Urothelium cell line (cell line): ENCODE data around the gene HIPK1.

Experiments
- DNase-seq: peaks from one replicate; pipeline ENCODE4 v3.0.0; 2011; ENCODE audit warnings: low spot score, mixed read lengths
- FAIRE-seq: peaks from 2 replicates; lab custom pipeline; 2011; peaks lifted over from hg19 to GRCh38; lab: Jason Lieb, UNC

HIPK1 gene

DNA sequence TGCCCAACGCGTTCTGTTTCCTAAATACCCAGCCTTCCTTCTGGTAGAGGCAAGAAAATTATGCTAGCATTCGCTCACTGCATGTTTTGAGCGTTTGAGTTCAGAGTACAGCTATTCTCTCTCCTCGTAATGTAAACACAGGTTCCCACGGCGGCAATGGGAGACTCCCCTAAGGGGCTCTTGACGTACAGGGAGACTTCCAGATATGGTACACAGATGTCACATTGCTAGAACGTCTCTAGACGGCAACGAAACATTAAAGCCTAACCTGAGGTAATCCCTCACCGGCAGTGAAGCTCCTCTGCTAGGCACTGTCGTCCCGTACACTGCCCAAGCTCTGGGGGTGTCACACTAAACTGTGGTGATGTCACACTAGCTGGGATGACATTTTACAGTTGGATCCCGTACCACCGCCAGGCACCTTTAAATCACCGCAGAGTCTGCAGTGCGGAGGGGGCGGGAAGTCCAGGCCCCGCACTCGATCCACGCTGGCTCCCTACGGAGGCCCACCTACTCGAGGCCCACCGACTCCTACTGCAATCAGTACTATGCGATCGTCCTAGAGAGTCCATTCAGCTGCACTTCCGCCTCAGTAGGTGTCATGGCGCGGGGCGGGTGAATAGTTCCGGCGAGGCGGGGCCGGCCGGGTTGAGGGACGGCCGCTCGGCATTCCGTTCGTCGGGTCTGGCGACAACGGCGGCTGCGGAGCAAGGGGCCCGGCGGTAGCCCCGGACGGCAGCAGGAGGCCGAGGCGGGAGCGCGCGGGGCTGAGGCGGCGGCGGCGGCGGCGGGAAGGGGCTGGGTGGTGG, at the start of gene HIPK1:
Gene HIPK1 (plus strand): TSS at position 384 of the 809 bp plus-strand sequence.
- FAIRE-seq: peak; percentile 32
- peak; percentile 96 for DNase-seq

DNA sequence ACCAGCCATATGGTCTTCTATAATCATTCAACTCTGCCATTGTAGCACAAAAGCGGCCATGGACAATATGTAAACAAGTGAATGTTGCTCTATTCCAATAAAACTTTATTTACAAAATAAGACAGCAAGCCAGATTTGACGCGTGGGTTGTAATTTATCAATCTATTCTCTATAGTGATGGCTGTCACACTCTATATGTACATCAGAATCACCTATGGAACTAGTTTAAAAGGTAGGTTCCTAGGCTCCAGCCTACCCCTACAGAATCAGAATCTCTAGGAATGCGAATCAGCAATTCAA, 49.4 kb upstream of the HIPK1 start:
- no peak for DNase-seq
- FAIRE-seq: no peak

GRCh38 chr1:113881661-113882060, 47.5 kb upstream of the HIPK1 start:
- FAIRE-seq (no peak), DNase-seq (no peak)

GRCh38 chr1:113886417-113887401, 42.4 kb upstream of the HIPK1 start:
- no peak for FAIRE-seq
- DNase-seq: no peak

DNA sequence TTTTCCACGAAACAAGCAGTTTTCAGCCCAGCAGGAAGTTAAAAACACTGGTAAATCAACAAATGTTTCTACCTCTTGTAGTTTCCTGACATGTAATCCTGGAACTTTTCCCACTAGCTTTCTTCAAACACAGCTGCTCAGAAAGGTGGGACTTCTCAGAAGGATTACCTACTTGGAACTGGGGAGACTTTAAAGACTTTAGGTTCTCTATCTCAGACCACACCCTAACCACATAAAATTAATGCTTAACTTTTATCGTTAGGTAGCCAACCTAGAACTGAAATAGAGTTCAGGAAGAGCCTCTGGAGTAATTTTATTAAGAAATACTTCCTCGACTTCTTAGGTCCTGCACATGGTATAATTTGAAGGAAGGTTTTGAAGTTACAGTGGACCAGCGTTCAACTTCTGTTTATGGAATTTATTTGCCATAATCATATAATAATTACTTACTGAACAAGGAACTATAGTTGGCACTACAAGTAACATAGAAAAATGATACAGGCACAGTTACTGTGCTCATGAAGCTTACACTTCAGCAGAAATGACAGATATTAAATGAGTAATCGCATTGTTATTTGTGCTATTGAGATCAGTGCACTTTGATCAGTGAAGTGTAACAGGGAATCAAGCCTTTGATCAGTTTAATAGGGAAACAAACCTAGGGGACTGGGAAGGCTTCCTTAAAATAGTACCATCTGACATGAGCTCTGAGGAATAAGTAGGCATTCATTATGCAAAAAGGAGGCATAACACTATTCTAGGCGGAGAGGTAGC, 41.5 kb upstream of the HIPK1 start, which contains the start of gene BCL2L15:
Gene BCL2L15 (minus strand): TSS at position 180 of the 774 bp plus-strand sequence. CDS start 206 bp downstream, outside the sequence.
- no peak for DNase-seq
- FAIRE-seq: no peak

DNA sequence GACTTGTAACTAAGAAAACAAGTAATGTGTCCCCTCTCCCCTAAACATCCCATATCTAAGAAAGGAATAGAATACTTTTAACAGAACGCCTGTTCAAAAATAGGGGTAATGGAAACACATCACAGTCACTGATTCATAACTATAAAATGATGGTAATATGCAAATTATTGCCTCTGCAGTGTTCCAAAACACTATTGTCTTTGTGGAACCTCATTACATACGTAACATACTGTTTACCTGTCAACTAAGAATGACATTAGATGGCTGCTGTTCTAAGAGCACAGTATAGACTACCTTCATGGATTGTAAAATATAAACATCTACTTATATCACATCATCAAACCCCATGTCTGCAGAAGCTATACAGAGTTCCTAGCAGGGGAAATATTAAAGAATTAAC, 38.3 kb upstream of the HIPK1 start:
- DNase-seq (no peak), FAIRE-seq (no peak)

- DNase-seq (no peak), FAIRE-seq (no peak)
Measured at GRCh38 chr1:113891631-113892220, 37.4 kb upstream of the HIPK1 start.

GRCh38 chr1:113893267-113893666, 35.9 kb upstream of the HIPK1 start:
- FAIRE-seq (no peak), DNase-seq (no peak)

DNA sequence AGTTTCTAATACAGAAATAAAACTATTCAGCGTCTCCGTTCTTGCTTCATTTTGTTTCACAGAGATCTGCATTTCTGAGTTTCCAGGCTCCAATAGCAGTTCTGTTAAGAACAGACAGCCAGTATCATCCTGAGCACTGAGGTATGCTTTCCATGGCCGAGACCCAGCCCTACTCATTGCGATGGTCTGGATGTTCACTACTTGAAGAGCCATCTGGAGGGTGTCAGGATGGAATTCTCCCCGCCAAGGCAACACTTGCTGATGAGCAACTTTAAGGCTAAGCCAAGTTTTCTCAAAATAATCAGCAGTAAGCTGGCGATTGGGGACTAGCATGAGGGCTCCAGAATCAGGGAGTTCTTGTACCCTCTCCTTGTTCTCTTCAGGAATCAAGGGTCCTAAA, 34.0 kb upstream of the HIPK1 start:
- FAIRE-seq (no peak), DNase-seq (no peak)

- DNase-seq (no peak), FAIRE-seq (no peak)
Measured at GRCh38 chr1:113895961-113896360, 33.2 kb upstream of the HIPK1 start.

- DNase-seq (no peak), FAIRE-seq (no peak)
Measured at GRCh38 chr1:113898241-113898814, 30.8 kb upstream of the HIPK1 start.

- FAIRE-seq (no peak), DNase-seq (no peak)
Measured at GRCh38 chr1:113899111-113899510, 30.0 kb upstream of the HIPK1 start.

- no peak for DNase-seq
- no peak for FAIRE-seq
Measured at GRCh38 chr1:113901191-113901590, 27.9 kb upstream of the HIPK1 start.

- no peak for FAIRE-seq
Measured at GRCh38 chr1:113903501-113904292, 25.4 kb upstream of the HIPK1 start.

DNA sequence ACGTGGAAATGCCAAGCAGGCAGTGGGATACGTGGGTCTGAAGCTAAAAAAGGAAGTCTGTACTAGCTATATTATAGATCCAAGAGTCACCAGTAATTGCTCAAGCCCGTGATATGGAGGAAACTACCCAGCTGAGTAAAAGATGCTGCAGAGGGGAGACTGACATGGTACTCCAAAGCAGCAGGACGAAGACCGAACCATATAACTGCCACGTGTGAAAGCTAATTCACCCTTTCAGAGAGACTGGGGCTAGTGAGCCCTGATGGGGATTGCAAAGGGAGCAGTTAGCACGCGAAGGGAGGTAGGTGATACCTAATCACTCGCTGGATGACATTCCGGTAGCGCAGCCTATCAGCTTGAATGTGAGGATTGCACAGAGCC, 24.8 kb upstream of the HIPK1 start:
- FAIRE-seq (no peak), DNase-seq (no peak)

More at GRCh38 chr1:113903501-113904292, 25.4 kb upstream of the HIPK1 start:
- DNase-seq: no peak

- FAIRE-seq: no peak
- DNase-seq: peak; percentile 99
Measured at GRCh38 chr1:113904674-113905434, 24.3 kb upstream of the HIPK1 start, which contains the start of the genes AP4B1 and DCLRE1B. TSS of gene AP4B1 (minus strand) at chr1:113904799. CDS start at chr1:113904717, 82 bp downstream. TSS of gene DCLRE1B (plus strand) at chr1:113905326. CDS start at chr1:113905587, 261 bp downstream.

DNA sequence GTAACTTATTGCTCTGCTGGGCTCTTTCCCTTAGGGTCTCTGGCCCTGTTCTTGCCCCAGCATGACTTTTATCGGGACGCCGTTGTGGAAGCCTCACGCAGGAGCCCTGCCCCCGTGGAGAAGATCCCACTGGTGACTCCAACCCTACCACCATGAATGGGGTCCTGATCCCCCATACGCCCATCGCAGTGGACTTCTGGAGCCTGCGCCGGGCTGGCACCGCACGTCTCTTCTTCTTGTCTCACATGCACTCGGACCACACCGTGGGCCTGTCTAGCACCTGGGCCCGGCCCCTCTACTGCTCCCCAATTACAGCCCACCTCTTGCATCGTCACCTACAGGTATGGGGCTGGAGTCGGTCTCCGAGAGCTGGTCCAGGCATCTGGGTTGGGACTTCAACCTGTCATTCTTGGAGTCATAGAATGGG, 23.7 kb upstream of the HIPK1 start:
- FAIRE-seq: no peak
- peak; percentile 26 for DNase-seq

DNA sequence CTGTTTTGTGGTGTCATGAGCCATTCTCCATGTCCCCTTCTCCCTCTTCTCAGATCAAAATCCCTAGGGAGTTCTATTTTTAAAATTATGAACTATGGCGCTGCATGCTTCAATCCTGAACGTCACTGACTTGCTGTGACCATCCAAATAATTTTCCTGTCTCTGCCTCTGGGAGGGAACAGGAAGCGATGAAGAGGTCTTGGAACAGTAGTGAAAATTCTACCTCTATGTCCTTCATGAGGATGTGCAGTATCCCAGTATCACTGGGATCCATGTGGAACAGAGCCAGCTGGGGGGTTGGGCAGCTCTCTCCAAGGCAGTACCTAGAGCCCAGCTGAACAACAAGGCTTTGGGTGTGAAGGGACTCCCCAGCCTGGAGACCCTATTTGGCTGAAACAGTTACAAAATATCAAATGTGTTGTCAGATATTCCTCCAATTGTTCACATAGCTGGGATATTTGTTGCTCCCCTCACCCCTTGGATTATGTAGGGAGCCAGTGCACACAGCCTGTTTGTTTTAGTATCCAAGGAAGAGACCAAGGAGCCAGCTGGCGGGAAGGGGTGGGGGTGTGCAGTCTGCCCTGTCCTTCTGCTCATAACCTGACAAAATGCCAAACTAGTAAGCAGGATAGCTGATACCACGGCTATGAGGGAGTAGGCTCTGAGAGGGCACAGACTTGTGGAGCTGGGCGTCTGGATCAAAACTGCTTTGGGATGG, 16.4 kb upstream of the HIPK1 start:
- DNase-seq (no peak), FAIRE-seq (no peak)
